LoVo (cell line): ENCODE measurements around the gene SYT4.
"Not testable (repeated sequence)": the region's sequence is repeated elsewhere in the genome, so short reads cannot be mapped to it uniquely, and the experiment has no call there.

Experiments
- DNase-seq: peaks from one replicate; pipeline ENCODE4 v3.0.0-alpha.2; 2016; ENCODE audit warnings: low spot score

The SYT4 gene

GRCh38 chr18:43277164-43277600 lies at the start of gene SYT4:
Gene SYT4, minus strand, starts transcription at chr18:43277490. Its CDS starts 209 bp downstream, at chr18:43277281.
- no peak for DNase-seq

GRCh38 chr18:43322132-43322531 lies 44.8 kb upstream of the SYT4 start:
- no peak for DNase-seq

DNA sequence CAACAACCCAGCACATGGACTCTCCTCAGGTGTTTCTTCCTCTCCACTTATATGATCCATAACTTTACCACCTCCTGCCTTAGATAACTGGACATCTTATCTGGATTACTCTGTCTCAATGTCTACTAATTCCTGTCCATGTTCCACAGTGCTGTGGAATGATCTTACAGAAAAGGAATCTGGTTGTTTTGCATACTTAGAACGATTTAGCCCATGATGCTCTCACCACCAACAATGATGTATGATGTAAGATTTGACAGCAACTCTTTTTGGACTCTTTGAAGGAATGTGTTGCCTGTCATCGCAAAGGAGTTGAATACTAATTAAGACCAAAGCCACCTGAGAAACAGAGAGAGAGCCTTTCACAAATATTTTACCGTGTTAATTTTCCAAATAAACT lies 37.7 kb upstream of the SYT4 start:
- DNase-seq: no peak

DNA sequence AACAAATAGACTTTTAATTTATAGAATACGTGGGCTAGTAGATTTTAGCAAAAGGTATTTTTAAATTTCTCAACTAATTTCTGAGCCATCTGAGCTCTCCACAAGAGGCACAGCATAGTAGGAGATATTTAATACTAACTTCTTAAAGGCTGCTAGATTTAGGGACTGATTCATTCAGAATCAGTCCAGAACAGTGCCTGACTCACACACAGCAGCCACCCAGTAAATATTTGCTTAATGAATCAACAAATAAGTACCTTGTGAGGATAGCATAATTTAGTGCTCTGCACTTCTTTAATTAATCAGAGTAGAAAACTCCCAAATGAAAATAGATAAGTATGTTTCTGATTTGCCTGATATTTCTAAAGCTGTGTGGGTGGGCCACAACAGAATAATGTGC lies 35.6 kb upstream of the SYT4 start:
- no peak for DNase-seq

GRCh38 chr18:43310239-43310638 lies 32.9 kb upstream of the SYT4 start:
- DNase-seq: no peak

DNA sequence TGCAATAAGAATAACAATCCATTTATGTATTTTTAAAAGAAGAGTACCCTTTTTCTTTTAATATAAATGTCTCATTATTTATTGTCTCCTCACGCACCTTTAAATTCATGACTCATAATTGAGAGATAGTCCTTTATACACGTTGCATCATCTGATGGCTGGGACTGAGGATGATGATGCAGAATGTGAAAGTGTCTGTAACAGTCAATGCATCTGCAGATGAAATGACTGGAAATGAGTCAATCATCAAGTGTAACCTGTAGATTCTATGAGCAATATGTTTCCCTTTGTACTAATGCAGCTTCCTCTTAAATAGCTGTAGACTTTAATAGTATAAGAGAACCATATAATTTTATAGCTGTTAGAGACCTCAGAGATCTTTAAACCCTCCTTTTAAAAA lies 26.1 kb upstream of the SYT4 start:
- no peak for DNase-seq

DNA sequence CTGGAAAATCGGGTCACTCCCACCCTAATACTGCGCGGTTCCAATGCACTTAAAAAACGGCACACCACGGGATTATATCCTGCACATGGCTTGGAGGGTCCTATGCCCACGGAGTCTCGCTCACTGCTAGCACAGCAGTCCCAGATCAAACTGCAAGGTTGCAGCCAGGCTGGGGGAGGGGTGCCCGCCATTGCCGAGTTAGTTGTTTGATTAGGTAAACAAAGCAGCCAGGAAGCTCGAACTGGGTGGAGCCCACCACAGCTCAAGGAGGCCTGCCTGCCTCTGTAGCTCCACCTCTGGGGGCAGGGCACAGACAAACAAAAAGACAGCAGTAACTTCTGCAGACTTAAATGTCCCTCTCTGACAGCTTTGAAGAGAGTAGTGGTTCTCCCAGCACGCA lies 8.9 kb upstream of the SYT4 start:
- not testable (repeated sequence) for DNase-seq

GRCh38 chr18:43283299-43283698 lies 6.0 kb upstream of the SYT4 start:
- DNase-seq: no peak

- no peak for DNase-seq
Measured at GRCh38 chr18:43279015-43279744, 1.9 kb upstream of the SYT4 start.

DNA sequence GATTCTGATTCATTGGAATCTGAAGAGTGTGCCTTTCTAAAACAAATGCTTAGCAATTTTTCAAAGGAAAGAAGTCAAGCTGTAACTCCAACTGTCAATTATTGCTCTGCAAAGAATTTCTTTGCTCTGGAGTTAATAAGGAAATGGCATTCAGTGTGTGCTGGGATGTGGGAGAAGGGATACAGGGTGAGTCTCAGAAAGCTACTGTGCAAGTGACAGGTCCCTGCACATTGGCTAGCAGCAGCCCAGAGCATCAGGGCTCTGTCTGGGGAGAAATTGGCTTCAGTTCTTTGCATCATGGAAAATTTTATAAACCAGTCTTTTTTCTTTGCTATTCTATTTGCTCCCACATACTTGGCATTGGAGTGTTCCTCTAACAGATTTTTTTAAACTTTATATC lies 1.1 kb upstream of the SYT4 start:
- no peak for DNase-seq

- no peak for DNase-seq
Measured at GRCh38 chr18:43276491-43276890, 799 bp downstream of the SYT4 start.

DNA sequence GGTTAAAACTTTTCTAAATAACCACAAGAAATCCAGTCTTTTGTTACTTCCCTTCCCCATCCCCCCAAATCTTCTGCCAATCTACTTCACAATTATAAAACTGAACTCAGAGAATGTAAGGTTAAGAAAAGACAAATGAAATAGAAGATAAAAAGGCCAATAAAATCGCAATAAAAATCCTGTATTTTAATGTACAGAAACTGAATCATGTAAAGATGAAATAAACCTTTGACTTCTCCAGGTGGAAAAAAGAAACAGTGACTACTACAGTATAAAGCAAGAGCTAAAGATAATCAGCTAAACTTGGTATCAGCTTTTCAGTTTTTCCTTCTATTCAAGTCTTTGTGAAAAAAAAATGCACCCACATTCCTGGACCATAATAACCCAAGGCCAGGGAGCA lies 1.7 kb downstream of the SYT4 start:
- DNase-seq: no peak

- no peak for DNase-seq
Measured at GRCh38 chr18:43274526-43274925, 2.8 kb downstream of the SYT4 start.

DNA sequence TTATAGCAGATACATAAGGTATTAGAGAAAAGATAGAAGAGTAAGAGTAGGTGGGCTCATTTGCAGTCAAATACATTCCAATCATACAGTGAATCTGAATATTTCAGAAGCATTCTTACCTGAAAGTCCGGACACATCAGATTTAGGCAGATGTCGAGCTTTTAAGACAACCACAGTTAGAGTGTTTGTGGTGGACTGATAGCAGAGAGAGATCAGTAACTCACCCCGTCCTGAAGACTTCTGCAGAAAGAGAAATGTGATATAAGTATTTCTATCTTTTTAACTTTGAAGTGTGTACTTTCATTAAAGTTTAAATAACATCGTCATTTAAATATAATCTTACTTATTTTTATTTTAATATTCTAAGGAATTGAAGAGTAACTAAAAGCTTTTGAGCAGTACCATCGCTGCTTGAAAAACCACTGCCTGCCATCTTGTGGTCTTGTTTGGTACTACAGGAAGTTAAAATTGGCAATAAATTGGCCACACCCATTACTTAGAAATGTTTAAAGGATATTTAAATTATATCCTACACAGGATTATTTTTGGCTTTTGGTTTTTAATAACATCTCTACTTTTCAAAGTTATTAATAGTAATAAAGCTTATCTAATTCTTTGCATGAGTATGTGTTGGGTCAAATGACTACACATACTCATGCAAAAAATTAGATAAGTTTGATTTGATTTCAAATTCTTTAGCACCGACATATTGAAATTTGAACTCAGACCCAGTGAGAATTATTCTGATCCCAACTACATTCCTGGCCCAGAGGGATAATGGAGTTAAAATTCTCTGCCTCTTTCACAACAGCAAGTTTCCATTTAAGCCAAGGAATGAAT lies 5.5 kb downstream of the SYT4 start:
- peak; percentile 40 for DNase-seq

DNA sequence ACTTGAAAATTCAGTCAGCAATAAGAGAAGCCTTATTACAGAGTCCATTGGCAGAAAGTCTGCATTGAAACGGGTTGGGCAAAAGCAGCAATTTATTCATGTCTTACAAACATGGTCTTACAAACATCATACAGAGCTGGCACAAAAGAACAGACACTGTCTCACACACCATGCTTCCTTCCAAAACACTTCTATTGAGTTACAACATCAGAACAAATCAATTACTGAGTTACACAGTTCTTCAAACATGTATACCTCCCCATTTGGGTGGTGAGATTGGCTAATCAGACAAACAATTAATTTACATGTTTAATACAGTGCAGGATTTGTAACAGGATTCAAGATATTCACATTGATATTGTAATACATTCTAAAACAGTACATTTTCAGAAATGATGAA lies 9.5 kb downstream of the SYT4 start:
- no peak for DNase-seq

GRCh38 chr18:43265465-43265864 lies 11.8 kb downstream of the SYT4 start:
- no peak for DNase-seq

DNA sequence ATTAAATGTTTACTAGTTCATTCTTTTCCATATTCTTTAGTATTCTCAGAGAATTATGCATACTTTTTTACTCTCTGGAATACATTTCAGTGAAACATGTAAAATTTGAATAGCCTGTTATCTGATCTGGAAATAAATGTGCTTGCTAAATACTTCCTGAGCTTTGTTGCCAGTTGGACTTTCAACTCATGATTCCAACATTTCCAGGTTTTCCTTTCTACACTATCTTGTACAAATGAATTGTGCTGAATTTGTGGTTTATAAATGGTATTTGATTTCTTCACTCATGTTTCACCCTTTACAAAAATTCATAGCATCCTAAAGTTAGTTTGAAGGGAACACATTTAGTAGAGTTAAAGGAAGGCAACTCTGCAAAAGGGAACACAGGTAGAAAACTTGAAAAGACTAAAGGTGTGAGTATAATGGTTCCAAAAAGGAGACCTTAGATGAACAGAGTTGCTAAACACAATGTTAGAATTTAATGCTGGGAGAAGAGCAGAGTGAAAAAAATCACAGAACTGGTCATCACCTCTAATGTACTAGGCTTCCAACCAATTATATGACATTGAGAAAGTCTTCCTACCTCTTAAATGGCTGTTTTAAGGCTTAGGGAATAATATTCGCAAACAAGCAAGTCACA lies 28.6 kb downstream of the SYT4 start:
- no peak for DNase-seq

DNA sequence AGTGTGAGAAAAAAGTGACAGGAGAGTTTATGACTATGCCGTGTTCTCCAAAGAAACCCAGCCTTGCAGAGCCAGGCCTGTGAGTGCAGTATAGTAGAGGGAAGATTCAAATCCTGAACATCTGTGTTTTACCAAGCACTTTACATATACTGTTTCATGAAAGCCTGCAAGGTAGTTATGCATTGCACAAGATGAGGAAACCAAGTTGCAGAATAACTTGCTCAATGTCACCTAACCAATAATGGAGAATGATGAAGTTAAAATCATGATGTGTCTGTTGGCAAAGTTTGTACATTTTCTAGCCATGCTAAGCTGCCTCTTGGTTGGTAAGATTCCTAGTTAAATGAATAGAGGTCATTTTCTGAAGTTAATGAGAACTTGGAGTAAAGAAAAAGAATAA lies 29.3 kb downstream of the SYT4 start:
- no peak for DNase-seq

GRCh38 chr18:43238429-43238828 lies 38.9 kb downstream of the SYT4 start:
- no peak for DNase-seq

DNA sequence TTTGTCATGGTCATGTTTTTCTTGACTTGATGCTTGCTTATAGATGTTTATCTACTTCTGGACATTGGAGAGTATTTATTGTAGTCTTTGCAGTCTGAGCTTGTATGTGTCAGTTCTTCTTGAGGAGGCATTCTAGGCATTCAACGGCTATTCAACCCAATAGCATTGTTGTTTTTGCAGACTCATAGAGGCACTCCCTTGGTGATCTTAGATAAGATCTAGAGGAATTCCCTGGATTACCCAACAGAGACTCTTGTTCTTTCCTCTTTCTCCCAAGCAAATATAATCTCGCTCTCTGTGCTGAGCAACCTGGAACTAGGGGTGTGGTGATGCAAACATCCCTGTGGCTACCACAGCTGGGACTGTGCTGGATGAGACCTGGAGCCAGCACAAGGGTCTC lies 40.4 kb downstream of the SYT4 start:
- DNase-seq: no peak

DNA sequence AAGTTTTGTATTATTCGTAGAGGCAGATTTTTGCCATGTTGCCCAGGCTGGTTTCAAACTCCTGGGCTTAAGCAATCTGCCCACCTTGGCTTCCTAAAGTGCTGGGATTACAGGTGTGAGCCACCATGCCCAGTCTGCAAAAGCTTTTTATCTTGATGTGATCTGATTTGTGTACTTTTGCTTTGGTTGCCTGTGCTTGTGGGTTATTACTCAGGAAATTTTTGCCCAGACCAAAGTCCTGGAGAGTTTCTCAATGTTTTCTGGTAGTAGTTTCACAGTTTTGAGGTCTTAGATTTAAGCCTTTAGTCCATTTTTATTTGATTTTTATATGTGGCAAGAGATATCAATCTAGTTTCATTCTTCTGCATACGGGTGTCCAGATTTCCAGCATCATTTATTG lies 42.4 kb downstream of the SYT4 start:
- DNase-seq: no peak

GRCh38 chr18:43222501-43222900 lies 54.8 kb downstream of the SYT4 start:
- no peak for DNase-seq

DNA sequence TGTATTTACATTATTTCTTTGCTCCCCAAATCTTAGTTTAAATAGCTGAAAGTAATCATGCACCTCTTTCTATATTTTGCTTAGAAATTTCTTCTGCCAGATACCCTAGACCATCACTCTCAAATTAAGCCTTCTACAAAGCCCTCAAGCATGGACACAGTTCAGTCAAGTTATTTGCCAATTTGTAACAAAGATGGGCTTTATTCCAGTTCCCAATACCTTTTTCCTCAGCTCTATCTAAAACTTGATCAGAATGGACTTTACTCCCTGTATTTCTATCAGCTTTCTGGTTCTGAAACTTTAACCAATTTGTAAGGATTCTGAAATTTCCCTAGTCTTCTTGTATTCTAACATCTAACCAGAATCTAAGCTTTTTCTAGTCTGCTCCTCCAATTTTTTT lies 56.6 kb downstream of the SYT4 start:
- DNase-seq: no peak
